GM21423 (cell line): Measurements from ENCODE around the gene CSNK1G3.

Experiments used
- ATAC-seq: cut with Tn5 transposase; IDR thresholded peaks from one replicate; pipeline ENCODE4 v1.9.1; 2021; ENCODE audit warnings: mild to moderate bottlenecking, moderate library complexity; ENCODE audit not compliant: unreplicated experiment

The CSNK1G3 gene

DNA sequence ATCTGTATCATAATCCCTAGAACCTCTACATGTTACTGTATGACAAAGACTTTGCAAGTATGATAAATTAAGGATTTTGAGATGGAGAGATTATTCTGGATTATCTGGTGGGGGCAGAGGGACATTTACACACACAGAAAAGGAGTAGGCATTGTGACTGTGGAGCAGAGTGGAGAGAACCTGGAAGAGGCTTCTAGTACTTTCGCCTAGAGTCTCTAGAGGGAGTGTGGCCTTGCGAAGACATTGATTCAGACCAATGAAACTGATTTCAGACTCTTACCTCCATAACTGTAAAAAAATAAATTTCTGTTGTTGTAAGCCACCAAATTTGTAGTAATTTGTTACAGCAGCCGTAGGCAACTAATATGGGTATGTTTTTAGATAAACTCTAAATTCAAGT lies 45.9 kb downstream of the CSNK1G3 start:
- no peak for ATAC-seq

GRCh38 chr5:123558762-123559433 lies 46.9 kb downstream of the CSNK1G3 start:
- ATAC-seq, result no peak

- no peak for ATAC-seq
These were observed 47.4 kb downstream of the CSNK1G3 start for GRCh38 chr5:123559434-123559775.

GRCh38 chr5:123561230-123561629 lies 49.3 kb downstream of the CSNK1G3 start:
- ATAC-seq, result no peak

DNA sequence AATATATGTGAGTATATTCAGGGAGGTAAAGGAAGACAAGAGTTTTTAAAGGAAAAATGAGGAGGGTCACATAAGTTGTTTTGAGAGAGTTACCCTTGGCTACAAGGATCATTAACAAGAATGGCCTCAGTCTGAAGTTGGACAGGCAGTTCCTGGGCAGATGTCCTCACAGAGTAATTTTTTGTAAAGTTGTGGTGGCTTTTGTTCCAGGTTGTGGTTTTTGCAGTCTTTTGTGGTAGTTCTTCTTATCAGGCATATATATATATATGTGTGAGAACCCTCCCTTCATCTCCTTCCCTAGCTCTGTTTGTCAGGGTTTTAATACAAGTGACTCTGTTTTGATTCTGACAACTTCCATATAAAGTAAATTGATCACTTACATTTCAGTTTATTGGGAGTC lies 60.0 kb downstream of the CSNK1G3 start:
- ATAC-seq, result peak; percentile 55

GRCh38 chr5:123578390-123578789 lies 66.4 kb downstream of the CSNK1G3 start:
- ATAC-seq, result no peak

GRCh38 chr5:123579410-123579809 lies 67.4 kb downstream of the CSNK1G3 start:
- no peak for ATAC-seq

DNA sequence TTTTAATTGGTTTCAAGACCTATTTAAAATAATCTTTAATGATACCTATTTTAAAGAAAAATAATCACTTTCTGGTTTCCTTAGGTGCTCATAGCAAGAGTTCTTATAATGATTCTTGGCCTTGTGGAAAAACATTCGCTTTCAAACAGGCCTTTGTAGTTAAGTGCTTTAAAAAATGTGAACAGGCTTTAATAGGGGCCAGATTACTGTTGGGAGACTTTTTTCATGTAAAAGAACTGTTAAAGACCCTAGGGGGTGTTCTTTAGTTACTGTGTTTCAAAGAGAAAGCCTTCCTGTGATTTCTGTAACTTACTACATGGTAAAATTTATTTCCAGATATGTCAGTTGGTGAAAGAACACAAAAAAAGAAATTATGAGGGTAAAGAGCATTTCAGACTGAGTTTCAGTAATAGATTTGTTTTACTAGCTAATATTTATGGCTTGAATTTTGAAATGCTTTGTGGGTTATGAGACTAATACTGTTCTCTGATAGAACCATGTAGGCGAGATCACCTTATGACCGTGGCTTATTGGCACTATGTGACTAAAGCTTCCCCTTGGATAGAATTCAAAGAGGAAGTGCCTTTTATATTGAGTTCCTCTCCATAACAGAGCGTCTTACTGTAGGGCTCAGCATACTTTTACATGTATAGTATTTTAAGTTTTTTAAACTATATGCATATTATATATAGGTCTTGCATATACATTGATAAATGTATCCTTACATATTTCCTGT lies 70.7 kb downstream of the CSNK1G3 start:
- ATAC-seq, result no peak

GRCh38 chr5:123585871-123586270 lies 73.9 kb downstream of the CSNK1G3 start:
- ATAC-seq, result no peak

GRCh38 chr5:123594434-123594833 lies 82.5 kb downstream of the CSNK1G3 start:
- no peak for ATAC-seq

GRCh38 chr5:123597018-123597417 lies 85.0 kb downstream of the CSNK1G3 start:
- no peak for ATAC-seq

DNA sequence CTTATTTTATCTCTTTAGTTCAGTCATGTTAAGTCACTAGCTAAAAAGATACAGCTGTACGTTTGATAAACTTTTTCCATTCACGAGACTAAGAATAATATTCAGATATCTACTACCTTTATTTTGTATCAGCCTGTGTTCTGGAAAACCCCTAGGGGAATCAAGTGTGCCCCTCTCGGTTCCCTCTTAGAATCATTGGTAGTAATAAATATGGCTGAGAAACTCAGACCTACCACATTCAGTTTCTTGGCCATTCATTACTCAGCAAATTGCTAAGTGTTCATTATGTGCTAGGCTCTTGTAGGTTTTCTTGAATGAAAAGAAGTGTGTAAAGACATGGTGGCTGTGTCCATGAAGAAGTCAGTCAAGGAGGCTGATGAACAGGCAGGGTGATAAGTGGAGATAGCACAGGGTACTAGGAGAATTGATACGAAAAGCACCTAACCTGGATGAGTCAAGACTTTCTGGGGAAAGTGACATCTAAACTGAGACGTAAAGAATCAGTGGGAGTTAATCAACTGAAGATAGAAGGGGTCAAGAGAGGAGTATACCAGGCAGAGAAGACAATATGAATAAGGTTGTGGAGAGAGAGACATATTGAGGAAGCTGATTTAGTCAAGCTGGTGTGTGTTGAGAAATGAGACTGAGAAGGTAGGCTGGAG lies 86.2 kb downstream of the CSNK1G3 start:
- no peak for ATAC-seq

DNA sequence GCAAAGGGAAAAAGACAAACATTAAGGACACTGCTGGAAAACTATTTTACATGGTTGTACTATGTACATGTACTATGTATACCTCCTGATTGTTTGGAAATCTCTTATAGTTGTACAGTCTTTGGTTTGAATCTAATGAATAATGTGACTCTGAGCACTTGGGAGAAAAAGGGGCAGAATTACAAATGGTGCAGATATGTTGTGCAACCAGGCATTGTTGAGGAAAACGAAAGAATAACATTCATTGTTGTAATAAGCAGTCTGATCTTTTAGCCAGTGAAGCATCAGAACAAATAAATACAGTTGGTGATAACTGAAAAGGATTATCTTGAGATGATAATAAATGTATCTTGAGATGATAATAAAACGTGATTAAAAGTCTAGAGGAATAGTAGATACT lies 87.2 kb downstream of the CSNK1G3 start:
- no peak for ATAC-seq

GRCh38 chr5:123601610-123602009 lies 89.6 kb downstream of the CSNK1G3 start:
- no peak for ATAC-seq

DNA sequence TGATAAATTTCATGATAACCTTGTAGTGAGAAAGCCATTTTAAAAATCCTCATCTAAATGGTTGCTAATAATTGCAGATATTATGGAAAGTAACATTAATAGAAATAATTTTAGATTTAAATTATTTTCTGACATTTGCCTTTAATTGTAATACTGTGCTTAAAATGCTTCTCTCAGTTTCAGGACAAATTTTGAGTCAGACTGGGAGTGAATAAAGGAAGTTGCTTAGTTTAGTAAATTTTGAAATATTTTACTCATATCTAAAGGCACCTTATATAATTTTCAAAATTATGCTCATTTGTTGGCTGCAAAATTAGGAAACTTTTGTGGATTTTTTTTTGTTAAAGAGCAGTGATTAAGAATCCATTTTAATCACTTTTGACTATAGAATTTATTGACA lies 93.8 kb downstream of the CSNK1G3 start:
- ATAC-seq, result peak; percentile 52

DNA sequence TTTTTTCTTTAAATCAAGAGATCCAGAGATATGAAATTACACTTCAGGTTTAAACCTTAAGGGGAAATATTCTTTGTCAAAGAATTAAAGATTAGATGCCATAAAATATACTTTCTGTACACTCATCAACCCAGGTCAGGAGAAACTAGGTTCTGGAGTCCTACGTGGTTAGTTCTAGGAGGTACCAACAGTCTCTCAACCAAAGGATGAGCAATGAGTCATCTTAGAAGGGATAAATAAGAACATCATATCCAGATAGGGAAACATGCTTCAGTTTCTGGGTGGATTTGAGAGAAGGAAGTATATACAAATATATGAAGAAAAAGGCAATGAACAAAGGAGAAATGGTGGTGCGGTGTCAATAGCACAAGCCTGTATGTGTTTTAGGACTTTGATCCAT lies 98.2 kb downstream of the CSNK1G3 start:
- no peak for ATAC-seq

DNA sequence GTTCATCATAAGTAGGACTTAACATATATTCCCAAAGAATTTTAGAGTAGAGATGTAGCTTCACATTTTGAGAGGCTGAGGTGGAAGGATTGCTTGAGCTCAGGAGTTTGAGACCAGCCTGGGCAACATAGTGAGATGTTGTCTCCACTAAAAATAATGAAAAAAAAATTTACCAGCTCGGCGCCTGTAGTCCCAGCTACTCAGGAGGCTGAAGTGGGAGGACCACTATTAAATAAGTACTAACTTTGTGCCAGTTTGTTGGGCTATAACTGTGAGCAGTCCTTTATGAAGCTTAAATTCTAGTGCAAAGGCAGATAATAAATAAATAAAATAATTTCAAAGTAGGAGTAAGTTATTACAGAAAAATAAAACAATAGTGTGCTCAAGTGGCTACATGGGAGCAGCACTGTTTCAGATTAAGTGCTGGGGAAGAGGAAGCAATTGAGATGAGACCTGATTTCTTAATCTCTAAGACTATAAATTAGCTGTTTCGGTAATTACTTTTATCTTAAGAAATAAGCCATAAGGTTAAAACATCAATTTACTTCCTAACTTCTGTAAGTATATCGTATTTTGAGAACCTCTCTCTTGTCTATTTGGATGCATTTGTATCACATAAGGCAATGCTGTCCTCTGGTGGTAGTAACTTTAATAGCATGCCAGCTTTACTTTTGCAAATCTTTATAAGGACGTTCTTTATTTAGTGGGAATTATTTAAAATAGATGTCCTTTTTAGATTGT lies 98.9 kb downstream of the CSNK1G3 start:
- peak; percentile 63 for ATAC-seq

- ATAC-seq, result peak; percentile 10
These were observed 99.4 kb downstream of the CSNK1G3 start for GRCh38 chr5:123611406-123611709.

DNA sequence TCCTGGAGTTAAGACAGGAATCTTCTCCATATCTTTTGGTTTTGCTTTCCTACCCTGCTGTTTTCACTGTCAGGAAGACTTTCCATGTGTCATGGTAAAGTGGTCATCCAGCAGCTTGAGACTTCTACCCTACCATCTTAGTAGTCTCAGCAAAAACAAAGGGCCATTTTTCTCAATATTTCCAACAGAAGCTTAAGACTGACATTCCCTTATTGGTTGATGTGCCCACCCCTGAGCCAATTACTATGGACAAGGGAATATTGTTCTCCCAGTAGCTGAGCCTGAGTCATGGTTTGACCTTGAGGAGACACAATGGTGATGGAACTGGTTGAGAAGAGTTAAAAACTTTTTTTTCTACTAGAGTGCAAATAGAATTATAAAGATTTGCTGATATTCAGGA lies 105.6 kb downstream of the CSNK1G3 start:
- no peak for ATAC-seq

DNA sequence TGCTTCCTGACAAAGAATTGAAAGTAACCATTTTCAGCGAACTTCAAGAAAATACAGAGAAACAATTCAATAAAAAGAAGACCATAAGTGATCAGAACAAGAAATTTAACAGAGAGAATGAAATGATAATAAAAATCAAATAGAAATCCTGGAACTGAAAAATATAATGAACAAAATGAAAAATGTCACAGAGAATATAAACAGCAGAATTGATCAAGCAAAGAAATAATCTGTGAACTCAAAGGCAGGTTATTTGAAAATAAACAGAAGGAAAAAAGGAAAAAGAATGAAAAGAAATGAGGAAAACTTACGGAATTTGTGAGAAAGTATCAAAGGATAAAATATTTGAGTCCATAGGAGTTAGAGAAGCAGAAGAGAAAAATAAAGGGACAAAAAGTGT lies 114.1 kb downstream of the CSNK1G3 start:
- ATAC-seq, result no peak

- ATAC-seq, result no peak
These were observed 117.0 kb downstream of the CSNK1G3 start for GRCh38 chr5:123628860-123629544.
